ENCODE data around the gene LONP2. TPM values are rescaled to one million over a fixed set of nuclear protein-coding genes. Genes with fewer than 3 reads are reported as not detected.

The LONP2 gene
- total and polyA plus RNA-seq, 2 of the 13 experiments (the other 11 are each of a cell fraction or from before 2014, with no cell fraction given), result 39.2 to 63.3 TPM

DNA sequence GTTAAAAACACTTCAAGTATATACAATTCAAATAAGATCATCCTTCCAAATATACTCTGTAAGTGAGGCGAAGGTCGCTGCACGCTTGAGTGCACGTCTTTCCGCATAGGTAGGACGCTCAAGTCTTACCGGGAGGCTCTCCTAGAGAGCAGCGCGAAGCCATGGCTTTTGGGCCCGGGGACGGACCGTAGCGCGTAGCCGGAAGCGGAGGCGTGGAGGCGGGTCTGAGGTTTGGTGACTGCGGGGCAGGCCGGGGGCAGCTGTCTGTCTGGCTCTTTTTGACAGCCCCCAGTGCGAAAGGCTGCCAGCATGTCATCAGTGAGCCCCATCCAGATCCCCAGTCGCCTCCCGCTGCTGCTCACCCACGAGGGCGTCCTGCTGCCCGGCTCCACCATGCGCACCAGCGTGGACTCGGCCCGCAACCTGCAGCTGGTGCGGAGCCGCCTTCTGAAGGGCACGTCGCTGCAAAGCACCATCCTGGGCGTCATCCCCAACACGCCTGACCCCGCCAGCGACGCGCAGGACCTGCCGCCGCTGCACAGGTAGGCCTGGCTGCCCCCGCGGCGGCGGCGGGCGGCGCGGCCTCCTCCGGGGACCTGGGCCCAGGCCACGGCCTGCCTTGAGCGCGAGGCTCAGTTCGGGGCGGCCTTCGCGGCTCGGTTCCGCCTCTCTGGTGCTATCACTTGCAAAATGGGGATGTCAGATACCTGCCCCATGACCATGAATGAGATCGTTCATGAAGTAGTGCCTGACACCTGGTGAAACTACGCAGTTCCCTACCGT, at the start of gene LONP2 (continued):
- TF ChIP-seq, protein P1, sequence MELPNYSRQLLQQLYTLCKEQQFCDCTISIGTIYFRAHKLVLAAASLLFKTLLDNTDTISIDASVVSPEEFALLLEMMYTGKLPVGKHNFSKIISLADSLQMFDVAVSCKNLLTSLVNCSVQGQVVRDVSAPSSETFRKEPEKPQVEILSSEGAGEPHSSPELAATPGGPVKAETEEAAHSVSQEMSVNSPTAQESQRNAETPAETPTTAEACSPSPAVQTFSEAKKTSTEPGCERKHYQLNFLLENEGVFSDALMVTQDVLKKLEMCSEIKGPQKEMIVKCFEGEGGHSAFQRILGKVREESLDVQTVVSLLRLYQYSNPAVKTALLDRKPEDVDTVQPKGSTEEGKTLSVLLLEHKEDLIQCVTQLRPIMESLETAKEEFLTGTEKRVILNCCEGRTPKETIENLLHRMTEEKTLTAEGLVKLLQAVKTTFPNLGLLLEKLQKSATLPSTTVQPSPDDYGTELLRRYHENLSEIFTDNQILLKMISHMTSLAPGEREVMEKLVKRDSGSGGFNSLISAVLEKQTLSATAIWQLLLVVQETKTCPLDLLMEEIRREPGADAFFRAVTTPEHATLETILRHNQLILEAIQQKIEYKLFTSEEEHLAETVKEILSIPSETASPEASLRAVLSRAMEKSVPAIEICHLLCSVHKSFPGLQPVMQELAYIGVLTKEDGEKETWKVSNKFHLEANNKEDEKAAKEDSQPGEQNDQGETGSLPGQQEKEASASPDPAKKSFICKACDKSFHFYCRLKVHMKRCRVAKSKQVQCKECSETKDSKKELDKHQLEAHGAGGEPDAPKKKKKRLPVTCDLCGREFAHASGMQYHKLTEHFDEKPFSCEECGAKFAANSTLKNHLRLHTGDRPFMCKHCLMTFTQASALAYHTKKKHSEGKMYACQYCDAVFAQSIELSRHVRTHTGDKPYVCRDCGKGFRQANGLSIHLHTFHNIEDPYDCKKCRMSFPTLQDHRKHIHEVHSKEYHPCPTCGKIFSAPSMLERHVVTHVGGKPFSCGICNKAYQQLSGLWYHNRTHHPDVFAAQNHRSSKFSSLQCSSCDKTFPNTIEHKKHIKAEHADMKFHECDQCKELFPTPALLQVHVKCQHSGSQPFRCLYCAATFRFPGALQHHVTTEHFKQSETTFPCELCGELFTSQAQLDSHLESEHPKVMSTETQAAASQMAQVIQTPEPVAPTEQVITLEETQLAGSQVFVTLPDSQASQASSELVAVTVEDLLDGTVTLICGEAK (IDR thresholded peaks at IDR 0.05), result no peak
- TF ChIP-seq, protein P1 (CRISPR knock-in tag; IDR thresholded peaks at IDR 0.05), result peak; percentile 92
- TF ChIP-seq TRIM24 (CRISPR knock-in tag; IDR thresholded peaks at IDR 0.05) (no peak), HHEX (CRISPR knock-in tag; IDR thresholded peaks at IDR 0.05) (no peak), LCORL (IDR thresholded peaks at IDR 0.05) (no peak), LCORL (CRISPR knock-in tag; IDR thresholded peaks at IDR 0.05) (no peak), GTF3A (CRISPR knock-in tag; conservative IDR thresholded peaks at IDR 0.05) (0 out of 2 replicates have a peak, but pooled peaks have one; percentile 52), CCAR2 (optimal IDR thresholded peaks at IDR 0.05; ENCODE audit: low read depth, low read length) (no peak), HNF4G (IDR thresholded peaks at IDR 0.05; ENCODE audit: borderline replicate concordance, low read depth, low read length) (peak; percentile 54; the same call in 1 of the 2 replicates), HNF4G (CRISPR knock-in tag; IDR thresholded peaks at IDR 0.05; ENCODE audit: borderline replicate concordance, low read depth) (peak; percentile 80), ESRRA (CRISPR knock-in tag; IDR thresholded peaks at IDR 0.05; ENCODE audit: low read depth) (peak; percentile 89), SALL2 (CRISPR knock-in tag; IDR thresholded peaks at IDR 0.05) (peak; percentile 94; the same call in 1 of the 2 replicates), SNRNP70 (IDR thresholded peaks at IDR 0.05; ENCODE audit: low read depth, low read length) (no peak), ZNF256 (CRISPR knock-in tag; conservative IDR thresholded peaks at IDR 0.05) (peak; percentile 77; the same call in 1 of the 2 replicates), ZFP1 (CRISPR knock-in tag; IDR thresholded peaks at IDR 0.05) (0 out of 2 replicates have a peak, but pooled peaks have one; percentile 83), JUN (CRISPR knock-in tag; IDR thresholded peaks at IDR 0.05) (no peak), MED1 (CRISPR knock-in tag; IDR thresholded peaks at IDR 0.05) (peak; percentile 91), AKAP8 (CRISPR knock-in tag; IDR thresholded peaks at IDR 0.05) (peak; percentile 47; the same call in 1 of the 2 replicates), SAP130 (CRISPR knock-in tag; IDR thresholded peaks at IDR 0.05; ENCODE audit: low read depth) (peak; percentile 99)
- TF ChIP-seq, protein P2, sequence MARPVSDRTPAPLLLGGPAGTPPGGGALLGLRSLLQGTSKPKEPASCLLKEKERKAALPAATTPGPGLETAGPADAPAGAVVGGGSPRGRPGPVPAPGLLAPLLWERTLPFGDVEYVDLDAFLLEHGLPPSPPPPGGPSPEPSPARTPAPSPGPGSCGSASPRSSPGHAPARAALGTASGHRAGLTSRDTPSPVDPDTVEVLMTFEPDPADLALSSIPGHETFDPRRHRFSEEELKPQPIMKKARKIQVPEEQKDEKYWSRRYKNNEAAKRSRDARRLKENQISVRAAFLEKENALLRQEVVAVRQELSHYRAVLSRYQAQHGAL (CRISPR knock-in tag; IDR thresholded peaks at IDR 0.05; ENCODE audit: not compliant biosample characterization), result no peak
- TF ChIP-seq, protein P3, sequence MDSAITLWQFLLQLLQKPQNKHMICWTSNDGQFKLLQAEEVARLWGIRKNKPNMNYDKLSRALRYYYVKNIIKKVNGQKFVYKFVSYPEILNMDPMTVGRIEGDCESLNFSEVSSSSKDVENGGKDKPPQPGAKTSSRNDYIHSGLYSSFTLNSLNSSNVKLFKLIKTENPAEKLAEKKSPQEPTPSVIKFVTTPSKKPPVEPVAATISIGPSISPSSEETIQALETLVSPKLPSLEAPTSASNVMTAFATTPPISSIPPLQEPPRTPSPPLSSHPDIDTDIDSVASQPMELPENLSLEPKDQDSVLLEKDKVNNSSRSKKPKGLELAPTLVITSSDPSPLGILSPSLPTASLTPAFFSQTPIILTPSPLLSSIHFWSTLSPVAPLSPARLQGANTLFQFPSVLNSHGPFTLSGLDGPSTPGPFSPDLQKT (CRISPR knock-in tag; IDR thresholded peaks at IDR 0.05; ENCODE audit: borderline replicate concordance), result peak; percentile 83; the same call in 1 of the 2 replicates
